H9 (cell line): Measurements from ENCODE around the gene KIZ. TPM values are rescaled to one million over a fixed set of nuclear protein-coding genes. Genes with fewer than 3 reads are reported as not detected.

Experiments
- DNase-seq: peaks from one replicate; pipeline ENCODE4 v3.0.0-alpha.2; 2017
- H2AFZ ChIP-seq: one replicate; pipeline ENCODE4 v1.6.1; 2013; ENCODE audit warnings: mild to moderate bottlenecking, low read length, control low read depth, moderate library complexity
- H2AK5ac ChIP-seq: 2 replicates; pipeline ENCODE4 v1.6.1; 2013; ENCODE audit warnings: low read length, control low read depth, mixed read lengths; ENCODE audit not compliant: insufficient read length
- H2BK120ac ChIP-seq: one replicate; pipeline ENCODE4 v1.6.1; 2013; ENCODE audit warnings: low read depth, mild to moderate bottlenecking, low read length, control low read depth, inconsistent platforms; ENCODE audit not compliant: poor library complexity, severe bottlenecking
- H2BK12ac ChIP-seq: 2 replicates; pipeline ENCODE4 v1.6.1; 2013; ENCODE audit warnings: low read length, control low read depth, mixed read lengths, low read depth; ENCODE audit not compliant: insufficient read length
- H2BK15ac ChIP-seq: 2 replicates; pipeline ENCODE4 v1.6.1; 2013; ENCODE audit warnings: low read depth, low read length, control low read depth
- H2BK20ac ChIP-seq: one replicate; pipeline ENCODE4 v1.6.1; 2013; ENCODE audit warnings: low read depth, mild to moderate bottlenecking, low read length, control low read depth, inconsistent platforms; ENCODE audit not compliant: poor library complexity, severe bottlenecking
- H2BK5ac ChIP-seq: 2 replicates; pipeline ENCODE4 v1.6.1; 2013; ENCODE audit warnings: low read length, control low read depth, mixed read lengths; ENCODE audit not compliant: insufficient read length
- H3K14ac ChIP-seq: 2 replicates; pipeline ENCODE4 v1.6.1; 2013; ENCODE audit warnings: low read length, control low read depth; ENCODE audit not compliant: insufficient read depth
- H3K18ac ChIP-seq: 2 replicates; pipeline ENCODE4 v1.6.1; 2013; ENCODE audit warnings: low read depth, mild to moderate bottlenecking, mixed read lengths, low read length, control low read depth; ENCODE audit not compliant: insufficient read length
- H3K23ac ChIP-seq: 2 replicates; pipeline ENCODE4 v1.6.1; 2013; ENCODE audit warnings: low read length, control low read depth, mixed read lengths, low read depth; ENCODE audit not compliant: insufficient read length
- H3K23me2 ChIP-seq: 2 replicates; pipeline ENCODE4 v1.6.1; 2013; ENCODE audit warnings: low read depth, mild to moderate bottlenecking, mixed read lengths, low read length, control low read depth; ENCODE audit not compliant: insufficient read length, poor library complexity, severe bottlenecking
- H3K27ac ChIP-seq: 2 replicates; pipeline ENCODE4 v1.5.1; 2013; ENCODE audit warnings: low read length, control low read depth, mixed read lengths, low read depth; ENCODE audit not compliant: insufficient read length
- H3K27me3 ChIP-seq: 2 replicates; pipeline ENCODE4 v1.6.1; 2013; ENCODE audit warnings: low read length, control low read depth, inconsistent platforms; ENCODE audit not compliant: insufficient read depth
- H3K4ac ChIP-seq: 2 replicates; pipeline ENCODE4 v1.6.1; 2013; ENCODE audit warnings: low read depth, mild to moderate bottlenecking, control low read depth, inconsistent platforms, low read length, moderate library complexity
- H3K4me1 ChIP-seq: 2 replicates; pipeline ENCODE4 v1.6.1; 2013; ENCODE audit warnings: low read length, control low read depth, inconsistent platforms; ENCODE audit not compliant: insufficient read depth
- H3K4me2 ChIP-seq: 2 replicates; pipeline ENCODE4 v1.6.1; 2013; ENCODE audit warnings: low read length, control low read depth, mixed read lengths; ENCODE audit not compliant: insufficient read length, insufficient read depth
- H3K56ac ChIP-seq: 2 replicates; pipeline ENCODE4 v1.6.1; 2013; ENCODE audit warnings: low read depth, mild to moderate bottlenecking, mixed read lengths, low read length, control low read depth; ENCODE audit not compliant: insufficient read length
- H3K79me1 ChIP-seq: 2 replicates; pipeline ENCODE4 v1.6.1; 2013; ENCODE audit warnings: low read depth, mild to moderate bottlenecking, moderate library complexity, low read length, control low read depth, inconsistent platforms; ENCODE audit not compliant: insufficient read depth, poor library complexity, severe bottlenecking
- H3K79me2 ChIP-seq: 2 replicates; pipeline ENCODE4 v1.6.1; 2013; ENCODE audit warnings: low read length, control low read depth, inconsistent platforms; ENCODE audit not compliant: insufficient read depth
- H3K9ac ChIP-seq: 2 replicates; pipeline ENCODE4 v1.6.1; 2013; ENCODE audit warnings: low read length, control low read depth, mixed read lengths; ENCODE audit not compliant: insufficient read length; ENCODE audit errors: extremely low read depth
- H3K9me3 ChIP-seq: one replicate; pipeline ENCODE4 v1.6.1; 2013; ENCODE audit warnings: low read depth, low read length, inconsistent platforms; ENCODE audit not compliant: control insufficient read depth
- H3T11ph ChIP-seq: one replicate; pipeline ENCODE4 v1.6.1; 2013; ENCODE audit warnings: mild to moderate bottlenecking, low read length, control low read depth, inconsistent platforms
- H4K20me1 ChIP-seq: one replicate; pipeline ENCODE4 v1.6.1; 2013; ENCODE audit not compliant: control insufficient read depth, insufficient read length, insufficient read depth
- H4K5ac ChIP-seq: 2 replicates; pipeline ENCODE4 v1.6.1; 2013; ENCODE audit warnings: low read depth, mild to moderate bottlenecking, mixed read lengths, low read length, control low read depth; ENCODE audit not compliant: insufficient read length
- H4K8ac ChIP-seq: replicated peaks from 2 replicates; pipeline ENCODE4 v1.6.1; 2013; ENCODE audit warnings: low read length, control low read depth, mixed read lengths, low read depth; ENCODE audit not compliant: insufficient read length
- H4K91ac ChIP-seq: 2 replicates; pipeline ENCODE4 v1.6.1; 2013; ENCODE audit warnings: low read depth, mild to moderate bottlenecking, moderate library complexity, mixed read lengths, low read length, control low read depth; ENCODE audit not compliant: insufficient read length
- H3K27ac Mint-ChIP-seq, 3 experiments: 2 replicates in 2 of 3; 3 replicates in 1 of 3; pipeline ENCODE4 v1.8.0; 2020 to 2021; ENCODE audit warnings: mixed read lengths in 3 of 3, mild to moderate bottlenecking in 1 of 3, moderate library complexity in 1 of 3
- H3K27me3 Mint-ChIP-seq: 2 replicates; pipeline ENCODE4 v1.8.0; 2021; ENCODE audit warnings: low read depth, mild to moderate bottlenecking, moderate library complexity, mixed read lengths
- H3K36me3 Mint-ChIP-seq, 3 experiments: 2 replicates in 2 of 3; 3 replicates in 1 of 3; pipeline ENCODE4 v1.8.0; 2020 to 2021; ENCODE audit warnings: low read depth in 3 of 3, mixed read lengths in 3 of 3; ENCODE audit not compliant: insufficient read depth in 1 of 3
- H3K4me1 Mint-ChIP-seq, 2 experiments: 2 replicates each; pipeline ENCODE4 v1.8.0; 2020; ENCODE audit warnings: mixed read lengths in 2 of 2
- H3K4me3 Mint-ChIP-seq, 2 experiments: 2 replicates in 1 of 2; 3 replicates in 1 of 2; pipeline ENCODE4 v1.8.0; 2020 to 2021; ENCODE audit warnings: mild to moderate bottlenecking in 2 of 2, mixed read lengths in 2 of 2, moderate library complexity in 1 of 2
- H3K9me3 Mint-ChIP-seq, 2 experiments: 2 replicates in 1 of 2; 3 replicates in 1 of 2; pipeline ENCODE4 v1.8.0; 2020; ENCODE audit warnings: mild to moderate bottlenecking in 2 of 2, mixed read lengths in 2 of 2, moderate library complexity in 1 of 2
- CTCF ChIP-seq: fragments of 200-600 bp; sonication (generic); conservative IDR thresholded peaks from 3 replicates; pipeline ENCODE4 v1.8.0; 2021; ENCODE audit warnings: antibody characterized with exemption, mild to moderate bottlenecking
- whole genome bisulfite sequencing: extraction: QIAGEN DNeasy Blood & Tissue Kit; methylation state at CpG from one replicate; pipeline ENCODE4 v1.1.7; 2013; ENCODE audit warnings: missing lambda C conversion rate, low lambda C conversion rate, mixed read lengths; ENCODE audit not compliant: insufficient read length; ENCODE audit errors: extremely low coverage; 5-methylcytosine and 5-hydroxymethylcytosine counted together
- total RNA-seq: library from RNA; stranded (reverse); gene quantifications from 2 replicates; pipeline ENCODE4 v1.2.1, GENCODE V29; 2021

The KIZ gene
- total RNA-seq, 1 experiment from 2014 or later: 29.3 TPM

- H2AFZ ChIP-seq: no peak overlapping the region
- H3K4me3 Mint-ChIP-seq: no peak overlapping the region
- no peak overlapping the region for H3K27ac Mint-ChIP-seq
- no peak overlapping the region for H3K9ac ChIP-seq
- no peaks in the 10 kb centered on the region for H3K79me2 ChIP-seq
- H4K5ac ChIP-seq: no peak overlapping the region
- H3K27ac ChIP-seq: no peak overlapping the region
- no peak overlapping the region for H2BK120ac ChIP-seq
- peaks cover 3 to 14% (median 10%) of the 10 kb centered on the region in 3 experiments; a peak in 6 of 7 replicates for H3K36me3 Mint-ChIP-seq
- H3K4me2 ChIP-seq: no peak overlapping the region
- H3K14ac ChIP-seq: no peak overlapping the region
- WGBS: no CpG with 5 or more reads among the region's 2 CpGs
- no peaks in the 10 kb centered on the region for H3K79me1 ChIP-seq
- H2BK12ac ChIP-seq: no peak overlapping the region
- H3K18ac ChIP-seq: no peak overlapping the region
- H3K9me3 Mint-ChIP-seq: no peaks in the 10 kb centered on the region
- no peaks in the 10 kb centered on the region for H3K27me3 ChIP-seq
- no peak for TF ChIP-seq CTCF
- H3K23me2 ChIP-seq: no peaks in the 10 kb centered on the region
- H2BK15ac ChIP-seq: no peak overlapping the region
- no peak overlapping the region for H3K56ac ChIP-seq
- H3K4me1 Mint-ChIP-seq: peaks cover 0 to 3% of the 10 kb centered on the region in 2 experiments; a peak in 1 of 4 replicates
- H2BK20ac ChIP-seq: no peak overlapping the region
- H4K20me1 ChIP-seq: no peaks in the 10 kb centered on the region
- no peak overlapping the region for H3T11ph ChIP-seq
- no peak overlapping the region for H2AK5ac ChIP-seq
- H4K91ac ChIP-seq: no peak overlapping the region
- H3K27me3 Mint-ChIP-seq: no peaks in the 10 kb centered on the region
- no peak overlapping the region for H3K4ac ChIP-seq
- no peak overlapping the region for H3K23ac ChIP-seq
- H4K8ac ChIP-seq: no peak overlapping the region
- H3K4me1 ChIP-seq: no peaks in the 10 kb centered on the region
- no peak overlapping the region for H2BK5ac ChIP-seq
- no peak for DNase-seq
- no peaks in the 10 kb centered on the region for H3K9me3 ChIP-seq
Measured at GRCh38 chr20:21154692-21155091, 28.8 kb downstream of the KIZ start.
